Measurements from ENCODE around the gene CTBP1. TPM values are rescaled to one million over a fixed set of nuclear protein-coding genes. Genes with fewer than 3 reads are reported as not detected.

CTBP1 gene
- total and polyA plus RNA-seq, 2 donors (not counting 1 experiment from before 2014, with no cell fraction given) = 212 to 343 TPM

DNA sequence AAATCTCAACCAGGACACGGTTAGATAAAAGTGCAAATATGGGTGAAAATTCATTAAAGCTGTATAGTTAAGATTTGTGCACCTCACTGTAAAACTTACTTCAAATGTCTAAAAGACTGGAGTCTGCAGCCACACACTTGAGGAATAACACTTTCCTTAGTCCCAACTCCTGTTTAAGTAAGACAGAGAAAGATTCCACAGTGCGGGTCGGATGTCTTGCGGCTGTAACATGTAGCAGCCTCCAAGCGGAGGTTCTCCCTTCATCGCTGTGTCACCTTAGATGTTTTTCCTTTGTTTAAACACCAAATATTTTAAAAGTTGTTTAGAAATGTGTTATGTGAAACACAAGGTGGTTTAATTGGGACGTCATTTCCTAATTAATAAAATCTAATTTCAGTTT, 39.9 kb upstream of the CTBP1 start:
- H3K9me3 Mint-ChIP-seq (ENCODE audit: insufficient read depth) = no peaks in the 10 kb centered on the region
- ChIA-PET CTCF (interaction anchor here (1.1 to 2.6 kb wide), 3 partner anchors 21 to 158 kb away, joined by 3 to 10 read pairs (median 5); no protein-coding TSS in a partner anchor), POLR2A (interaction anchor here (1.0 to 2.3 kb wide), 2 partner anchors 40 to 58 kb away, joined by 3 to 16 read pairs; partner anchors contain the start of genes CTBP1 and UVSSA)
- Histone ChIP-seq H2AFZ (ENCODE audit: insufficient read depth, low read depth, low read length, poor library complexity, severe bottlenecking) (peak overlapping the region; percentile 87), H3K36me3 (replicated peaks in 1 of 2; ENCODE audit: control extremely low read depth in 1 of 2, control insufficient read depth in 1 of 2, extremely low read depth in 1 of 2, insufficient read depth in 2 of 2, low read length in 1 of 2) (no peaks in the 10 kb centered on the region), H3K27ac (ENCODE audit: low read length in 2 of 2) (peak overlapping the region; percentile 65 to 88), H4K20me1 (ENCODE audit: control insufficient read depth, insufficient read depth, low read length, poor library complexity, severe bottlenecking) (peaks cover 35% of the 10 kb centered on the region), H3K27me3 (replicated peaks in 1 of 4; ENCODE audit: control extremely low read depth in 1 of 4, control insufficient read depth in 3 of 4, insufficient read depth in 4 of 4, low read length in 3 of 4) (no peaks in the 10 kb centered on the region), H3K9me3 (ENCODE audit: control extremely low read depth in 1 of 3, control insufficient read depth in 2 of 3, insufficient read depth in 1 of 3, low read length in 2 of 3) (peaks cover 0 to 15% (median 4%) of the 10 kb centered on the region in 3 donors), H3K9ac (ENCODE audit: low read length) (peak overlapping the region; percentile 89), H3K4me2 (replicated peaks; ENCODE audit: low read depth, low read length, poor library complexity, severe bottlenecking) (peak overlapping the region; percentile 92), H3K79me2 (ENCODE audit: control insufficient read depth, insufficient read depth, low read length) (peaks cover 41% of the 10 kb centered on the region), H3K4me1 (ENCODE audit: control insufficient read depth in 2 of 2, insufficient read depth in 2 of 2, low read length in 2 of 2) (peaks cover 30 to 36% of the 10 kb centered on the region in 2 donors), H3K4me3 (ENCODE audit: control extremely low read depth in 1 of 5, extremely low read depth in 1 of 5, insufficient read depth in 1 of 5, low read depth in 2 of 5, low read length in 4 of 5) (peak overlapping the region; percentile 52 to 83 (median 79))
- peak overlapping the region; percentile 59 for H3K27ac Mint-ChIP-seq
- peak overlapping the region; percentile 89 for H3K4me3 Mint-ChIP-seq
- intact Hi-C loops (cut with micrococcal nuclease) = loop anchor here (1.0 to 10.0 kb wide), 5 partner anchors 21 to 614 kb away; partner anchors contain the start of genes ATP5ME, CTBP1, MYL5 and UVSSA
- ATAC-seq (ENCODE audit: low read depth) (no peak), DNase-seq (no peak)
- TF ChIP-seq EZH2 (IDR thresholded peaks at IDR 0.05; ENCODE audit: borderline replicate concordance, insufficient read depth, low read depth, low read length, poor library complexity, severe bottlenecking) = no peak
- TF ChIP-seq, protein P1, sequence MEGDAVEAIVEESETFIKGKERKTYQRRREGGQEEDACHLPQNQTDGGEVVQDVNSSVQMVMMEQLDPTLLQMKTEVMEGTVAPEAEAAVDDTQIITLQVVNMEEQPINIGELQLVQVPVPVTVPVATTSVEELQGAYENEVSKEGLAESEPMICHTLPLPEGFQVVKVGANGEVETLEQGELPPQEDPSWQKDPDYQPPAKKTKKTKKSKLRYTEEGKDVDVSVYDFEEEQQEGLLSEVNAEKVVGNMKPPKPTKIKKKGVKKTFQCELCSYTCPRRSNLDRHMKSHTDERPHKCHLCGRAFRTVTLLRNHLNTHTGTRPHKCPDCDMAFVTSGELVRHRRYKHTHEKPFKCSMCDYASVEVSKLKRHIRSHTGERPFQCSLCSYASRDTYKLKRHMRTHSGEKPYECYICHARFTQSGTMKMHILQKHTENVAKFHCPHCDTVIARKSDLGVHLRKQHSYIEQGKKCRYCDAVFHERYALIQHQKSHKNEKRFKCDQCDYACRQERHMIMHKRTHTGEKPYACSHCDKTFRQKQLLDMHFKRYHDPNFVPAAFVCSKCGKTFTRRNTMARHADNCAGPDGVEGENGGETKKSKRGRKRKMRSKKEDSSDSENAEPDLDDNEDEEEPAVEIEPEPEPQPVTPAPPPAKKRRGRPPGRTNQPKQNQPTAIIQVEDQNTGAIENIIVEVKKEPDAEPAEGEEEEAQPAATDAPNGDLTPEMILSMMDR (IDR thresholded peaks at IDR 0.05) = no peak
- WGBS (ENCODE audit: insufficient coverage) = 87% methylated on average over 3 of the region's 7 CpGs
- H3K27me3 Mint-ChIP-seq = no peaks in the 10 kb centered on the region
- H3K4me1 Mint-ChIP-seq = peaks cover 32% of the 10 kb centered on the region

DNA sequence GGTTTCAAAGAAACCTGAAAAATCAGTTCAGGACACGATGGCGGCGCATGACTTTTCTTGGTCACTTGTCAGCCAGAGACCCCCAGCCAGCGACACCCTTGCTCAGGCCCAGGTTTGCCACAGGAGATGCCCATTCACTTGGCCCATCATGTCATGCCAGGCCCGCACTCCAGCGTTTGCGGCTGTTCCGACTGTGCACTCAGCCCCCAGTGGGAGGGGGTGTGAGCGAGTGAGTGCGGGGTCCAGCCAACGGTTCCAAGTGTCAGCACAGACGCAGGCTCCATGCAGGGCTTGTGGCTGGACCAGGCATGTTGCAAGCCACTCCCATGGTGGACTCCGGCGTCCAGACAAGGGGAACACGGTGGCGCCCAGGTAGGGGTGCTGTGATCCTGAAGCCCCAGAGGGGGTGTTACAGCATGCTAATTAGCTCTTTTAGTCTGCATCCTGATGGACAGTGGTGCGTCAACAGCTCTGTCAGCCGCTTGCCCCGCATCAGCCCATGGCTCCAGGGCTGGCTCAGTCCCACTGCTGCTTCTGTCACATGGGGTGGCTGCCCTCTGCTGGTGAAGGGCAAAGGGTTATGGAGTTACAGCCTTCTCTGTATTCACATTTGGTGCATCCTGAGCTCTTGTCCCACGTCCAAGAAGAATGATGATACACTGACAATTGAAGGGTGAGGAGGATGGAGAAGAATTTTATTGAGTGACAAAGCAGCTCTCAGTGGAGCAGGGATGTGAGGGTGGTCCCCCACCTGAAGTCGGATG, 37.0 kb upstream of the CTBP1 start:
- Histone ChIP-seq H3K4me2 (replicated peaks; ENCODE audit: low read depth, low read length, poor library complexity, severe bottlenecking) (no peak overlapping the region), H4K20me1 (ENCODE audit: control insufficient read depth, insufficient read depth, low read length, poor library complexity, severe bottlenecking) (peaks cover 7% of the 10 kb centered on the region), H3K4me3 (ENCODE audit: control extremely low read depth in 1 of 5, extremely low read depth in 1 of 5, insufficient read depth in 1 of 5, low read depth in 2 of 5, low read length in 4 of 5) (no peak overlapping the region), H2AFZ (ENCODE audit: insufficient read depth, low read depth, low read length, poor library complexity, severe bottlenecking) (no peak overlapping the region), H3K27me3 (replicated peaks in 1 of 4; ENCODE audit: control extremely low read depth in 1 of 4, control insufficient read depth in 3 of 4, insufficient read depth in 4 of 4, low read length in 3 of 4) (no peaks in the 10 kb centered on the region), H3K79me2 (ENCODE audit: control insufficient read depth, insufficient read depth, low read length) (peaks cover 14% of the 10 kb centered on the region), H3K27ac (ENCODE audit: low read length in 2 of 2) (no peak overlapping the region), H3K9me3 (ENCODE audit: control extremely low read depth in 1 of 3, control insufficient read depth in 2 of 3, insufficient read depth in 1 of 3, low read length in 2 of 3) (peaks cover 0 to 15% (median 4%) of the 10 kb centered on the region in 3 donors), H3K4me1 (ENCODE audit: control insufficient read depth in 2 of 2, insufficient read depth in 2 of 2, low read length in 2 of 2) (peaks cover 14 to 16% of the 10 kb centered on the region in 2 donors), H3K9ac (ENCODE audit: low read length) (no peak overlapping the region), H3K36me3 (replicated peaks in 1 of 2; ENCODE audit: control extremely low read depth in 1 of 2, control insufficient read depth in 1 of 2, extremely low read depth in 1 of 2, insufficient read depth in 2 of 2, low read length in 1 of 2) (no peaks in the 10 kb centered on the region)
- no peaks in the 10 kb centered on the region for H3K9me3 Mint-ChIP-seq (ENCODE audit: insufficient read depth)
- DNase-seq = peak; percentile 27
- CTCF ChIA-PET = interaction anchor here (1.0 to 1.4 kb wide), 3 partner anchors 18 to 155 kb away, joined by 3 to 4 read pairs (median 3); no protein-coding TSS in a partner anchor
- H3K4me1 Mint-ChIP-seq = peaks cover 9% of the 10 kb centered on the region
- H3K27me3 Mint-ChIP-seq = no peaks in the 10 kb centered on the region
- POLR2A ChIA-PET = no interaction called here
- WGBS (ENCODE audit: insufficient coverage) = 90% methylated on average over 19 of the region's 21 CpGs
- no peak overlapping the region for H3K4me3 Mint-ChIP-seq
- ATAC-seq (ENCODE audit: low read depth) = no peak
- H3K27ac Mint-ChIP-seq = no peak overlapping the region
- TF ChIP-seq, protein P1 (IDR thresholded peaks at IDR 0.05) = no peak
- no peak for TF ChIP-seq EZH2 (IDR thresholded peaks at IDR 0.05; ENCODE audit: borderline replicate concordance, insufficient read depth, low read depth, low read length, poor library complexity, severe bottlenecking)
- intact Hi-C loops (cut with micrococcal nuclease) = loop anchor here (10.0 kb wide), 1 partner anchor 611 kb away; the partner anchor contains the start of genes ATP5ME and MYL5
